ENCODE results near the gene MARCHF10. TPM values are rescaled to one million over a fixed set of nuclear protein-coding genes. Genes with fewer than 3 reads are reported as not detected.
"Not testable (repeated sequence)": the region's sequence is repeated elsewhere in the genome, so short reads cannot be mapped to it uniquely, and the experiment has no call there.

MARCHF10 gene
- total RNA-seq, 2 donors from 2014 or later: 0.13 TPM; not detected in 1

DNA sequence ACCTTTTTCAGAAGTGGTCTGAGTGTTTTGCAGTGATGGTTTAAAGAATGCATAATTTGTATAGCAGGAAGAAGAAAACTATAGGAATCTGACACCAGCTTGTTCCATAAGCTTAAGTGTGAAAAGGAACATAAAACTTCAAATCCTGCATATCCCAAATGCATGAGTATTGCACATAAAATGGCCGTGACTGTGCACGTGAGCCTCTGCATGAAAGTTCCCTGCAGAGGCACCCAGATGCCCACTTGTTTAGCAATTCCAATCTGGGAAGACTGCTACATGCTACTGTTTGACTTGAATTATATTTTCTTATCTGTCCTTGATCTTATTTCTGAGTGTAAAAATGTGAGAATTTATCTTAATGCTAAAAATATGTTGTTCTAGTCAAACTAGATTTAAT is 21.5 kb downstream of the MARCHF10 start:
- Mint-ChIP-seq H3K27me3 (no peaks in the 10 kb centered on the region), H3K4me1 (no peaks in the 10 kb centered on the region), H3K4me3 (no peak overlapping the region), H3K9me3 (peaks cover 4% of the 10 kb centered on the region), H3K27ac (no peak overlapping the region), H3K36me3 (ENCODE audit: low read depth) (no peaks in the 10 kb centered on the region)
- no peak for ATAC-seq (replicated peaks)

DNA sequence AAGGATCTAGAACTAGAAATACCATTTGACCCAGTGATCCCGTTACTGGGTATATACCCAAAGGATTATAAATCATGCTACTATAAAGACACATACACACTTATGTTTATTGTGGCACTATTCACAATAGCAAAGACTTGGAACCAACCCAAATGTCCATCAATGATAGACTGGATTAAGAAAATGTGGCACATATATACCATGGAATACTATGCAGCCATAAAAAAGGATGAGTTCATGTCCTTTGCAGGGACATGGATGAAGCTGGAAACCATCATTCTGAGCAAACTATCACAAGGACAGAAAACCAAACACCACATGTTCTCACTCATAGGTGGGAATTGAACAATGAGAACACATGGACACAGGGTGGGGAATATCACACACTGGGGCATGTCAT is 22.1 kb downstream of the MARCHF10 start:
- H3K36me3 Mint-ChIP-seq (ENCODE audit: low read depth); ATAC-seq (replicated peaks); H3K27me3 Mint-ChIP-seq; H3K27ac Mint-ChIP-seq; H3K4me1 Mint-ChIP-seq; H3K9me3 Mint-ChIP-seq; H3K4me3 Mint-ChIP-seq: not testable (repeated sequence)

DNA sequence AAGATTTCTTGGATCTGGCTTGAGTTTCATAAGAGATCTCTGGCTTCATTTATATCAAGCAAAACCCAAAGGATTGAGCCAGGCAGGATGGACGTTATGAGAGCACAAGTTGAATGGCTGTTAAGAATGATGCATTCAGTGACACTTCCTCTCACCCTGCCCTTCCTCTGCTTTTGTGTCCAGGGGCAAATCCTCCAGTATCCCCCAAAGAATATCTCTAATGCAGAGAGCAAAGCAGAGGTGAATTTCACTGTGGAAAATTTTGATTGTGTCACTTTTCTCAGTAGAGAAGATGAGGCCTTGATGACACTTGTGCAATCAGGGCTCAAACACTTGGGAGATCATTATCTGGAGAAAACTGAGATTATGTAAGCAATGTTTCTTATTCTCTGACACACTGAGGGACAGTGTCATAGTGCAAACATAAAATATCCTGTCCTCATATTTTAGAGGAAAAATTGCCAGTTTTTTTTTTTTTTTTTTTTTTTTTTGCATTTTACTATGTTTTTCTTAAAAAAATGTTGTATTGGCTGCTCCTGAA is 25.3 kb downstream of the MARCHF10 start:
- no peaks in the 10 kb centered on the region for H3K36me3 Mint-ChIP-seq (ENCODE audit: low read depth)
- ATAC-seq (replicated peaks): no peak
- peaks cover 4% of the 10 kb centered on the region for H3K9me3 Mint-ChIP-seq
- H3K4me3 Mint-ChIP-seq: no peak overlapping the region
- no peak overlapping the region for H3K27ac Mint-ChIP-seq
- peaks cover 3% of the 10 kb centered on the region for H3K27me3 Mint-ChIP-seq
- no peaks in the 10 kb centered on the region for H3K4me1 Mint-ChIP-seq

DNA sequence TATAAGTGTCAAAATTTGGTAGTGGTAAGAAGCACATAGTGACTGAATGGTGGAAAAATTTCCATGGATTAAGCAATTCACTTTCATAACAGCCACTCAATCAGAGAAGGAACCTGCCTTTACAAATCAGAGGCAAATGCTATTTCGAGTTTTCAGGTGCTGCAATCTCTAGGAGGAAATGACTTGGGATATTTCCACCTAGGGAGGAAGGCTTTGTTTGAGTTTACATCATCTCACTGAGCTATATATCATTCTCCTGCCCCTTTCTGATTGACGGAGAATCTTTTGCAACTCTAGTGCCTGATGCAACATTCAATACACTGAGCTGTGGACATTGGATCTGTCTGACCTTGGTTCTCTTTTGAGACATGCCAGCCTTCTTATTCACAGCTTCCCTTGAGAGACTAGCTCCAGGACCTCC is 26.3 kb downstream of the MARCHF10 start:
- H3K27ac Mint-ChIP-seq: no peak overlapping the region
- peaks cover 4% of the 10 kb centered on the region for H3K9me3 Mint-ChIP-seq
- no peaks in the 10 kb centered on the region for H3K4me1 Mint-ChIP-seq
- H3K36me3 Mint-ChIP-seq (ENCODE audit: low read depth): no peaks in the 10 kb centered on the region
- H3K4me3 Mint-ChIP-seq: no peak overlapping the region
- H3K27me3 Mint-ChIP-seq: peaks cover 3% of the 10 kb centered on the region
- ATAC-seq (replicated peaks): no peak

DNA sequence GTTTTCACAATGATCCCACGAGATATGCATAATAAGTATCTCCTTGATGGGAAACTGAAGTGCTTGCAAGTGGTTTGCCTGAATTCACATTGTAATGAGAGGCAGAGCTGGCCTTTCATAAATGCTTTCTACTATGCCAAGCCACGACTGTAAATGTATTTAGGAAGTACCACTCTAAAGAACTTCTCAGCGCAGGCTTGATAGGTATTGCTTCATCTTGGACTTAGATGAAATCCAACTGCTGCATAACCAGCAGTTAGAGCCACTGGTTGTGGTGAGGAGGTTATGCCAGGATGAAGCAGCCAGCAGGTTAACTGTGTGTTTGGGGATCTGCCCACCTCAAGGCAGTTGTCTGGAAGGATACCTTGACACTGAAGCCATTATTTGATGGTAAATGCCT is 26.8 kb downstream of the MARCHF10 start:
- Mint-ChIP-seq H3K9me3 (peaks cover 4% of the 10 kb centered on the region), H3K27ac (no peak overlapping the region), H3K36me3 (ENCODE audit: low read depth) (no peaks in the 10 kb centered on the region), H3K4me1 (no peaks in the 10 kb centered on the region), H3K27me3 (peaks cover 3% of the 10 kb centered on the region), H3K4me3 (no peak overlapping the region)
- ATAC-seq (replicated peaks): no peak

DNA sequence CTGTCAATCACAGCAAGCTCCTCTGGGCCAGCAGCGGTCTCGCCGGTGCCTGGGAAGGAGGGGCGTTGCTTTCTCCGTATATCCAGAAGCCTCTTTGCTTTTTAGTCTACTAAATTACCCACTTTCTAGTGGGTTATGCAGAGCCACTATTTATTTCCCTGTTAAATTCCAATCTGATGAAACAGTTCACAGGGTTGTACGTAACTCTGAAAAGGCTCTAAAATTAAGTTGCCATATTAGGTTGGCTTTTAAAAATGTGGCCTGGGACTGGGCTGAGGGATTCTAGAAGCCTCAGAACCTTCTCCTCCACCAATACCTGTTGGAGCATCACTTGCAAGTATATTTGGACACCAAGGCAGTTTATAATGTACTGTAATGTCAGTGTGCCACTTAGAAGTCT is 27.2 kb downstream of the MARCHF10 start:
- Mint-ChIP-seq H3K27ac (no peak overlapping the region), H3K36me3 (ENCODE audit: low read depth) (no peaks in the 10 kb centered on the region), H3K4me1 (no peaks in the 10 kb centered on the region), H3K4me3 (no peak overlapping the region), H3K27me3 (peaks cover 3% of the 10 kb centered on the region), H3K9me3 (peaks cover 4% of the 10 kb centered on the region)
- ATAC-seq (replicated peaks): no peak

DNA sequence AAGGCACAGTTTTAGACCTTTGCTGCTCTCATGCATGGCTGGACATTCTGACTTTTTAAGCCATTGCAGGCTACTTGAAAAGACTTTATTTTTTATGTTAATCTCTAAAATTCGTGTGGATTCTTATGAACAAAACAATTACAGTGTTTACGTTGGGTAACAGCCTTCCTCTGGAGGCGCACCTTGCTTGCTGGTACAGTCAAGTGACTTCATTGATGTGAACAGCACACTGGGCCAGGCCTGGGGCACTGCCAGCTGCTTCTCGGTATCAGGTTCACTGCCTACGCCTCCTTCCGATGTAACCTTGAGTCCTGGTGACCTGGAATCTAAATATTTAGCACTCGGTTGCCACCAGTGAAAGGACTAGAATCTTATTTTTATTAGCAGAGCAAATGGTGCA is 27.8 kb downstream of the MARCHF10 start:
- H3K27ac Mint-ChIP-seq: no peak overlapping the region

DNA sequence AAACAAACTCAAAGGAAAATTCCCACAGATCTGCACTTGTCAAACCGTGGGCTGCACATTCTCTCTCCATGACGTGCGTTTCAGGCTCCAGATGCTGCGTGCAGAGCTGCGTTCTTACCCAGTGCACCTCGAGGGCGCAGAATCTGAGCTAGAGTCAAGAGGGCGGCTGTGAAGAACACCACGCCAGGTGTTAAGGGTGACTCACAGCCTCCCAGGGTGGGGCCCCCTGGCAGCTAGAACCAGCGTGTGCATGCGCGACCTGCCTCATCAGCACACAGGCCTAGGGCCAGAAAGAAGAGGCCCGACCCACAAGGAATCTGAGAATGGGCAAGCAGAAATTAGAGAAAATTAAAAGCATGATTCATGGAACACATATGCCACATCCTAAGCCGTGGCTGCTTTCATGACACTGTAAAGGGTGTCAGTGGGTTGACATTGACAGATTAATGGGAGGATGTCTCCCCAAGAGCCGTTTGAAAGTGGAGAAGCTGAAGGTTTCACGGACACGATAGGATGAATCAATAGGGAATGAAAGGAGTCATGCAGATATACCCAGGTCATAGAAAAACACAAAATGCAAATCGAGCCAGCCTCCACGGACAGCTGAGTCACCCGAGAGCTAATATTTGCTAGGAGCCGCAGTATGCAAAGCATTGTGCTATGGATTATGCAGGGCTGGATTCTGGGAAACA is 29.0 kb downstream of the MARCHF10 start:
- Mint-ChIP-seq H3K9me3 (peaks cover 4% of the 10 kb centered on the region), H3K4me1 (no peaks in the 10 kb centered on the region), H3K27me3 (peaks cover 4% of the 10 kb centered on the region), H3K27ac (no peak overlapping the region), H3K4me3 (no peak overlapping the region), H3K36me3 (ENCODE audit: low read depth) (no peaks in the 10 kb centered on the region)
- ATAC-seq (replicated peaks): no peak

More for the DNA sequence above, 27.8 kb downstream of the MARCHF10 start:
- Mint-ChIP-seq H3K9me3 (peaks cover 4% of the 10 kb centered on the region), H3K27me3 (peaks cover 3% of the 10 kb centered on the region), H3K4me1 (no peaks in the 10 kb centered on the region), H3K36me3 (ENCODE audit: low read depth) (no peaks in the 10 kb centered on the region), H3K4me3 (no peak overlapping the region)
- no peak for ATAC-seq (replicated peaks)

DNA sequence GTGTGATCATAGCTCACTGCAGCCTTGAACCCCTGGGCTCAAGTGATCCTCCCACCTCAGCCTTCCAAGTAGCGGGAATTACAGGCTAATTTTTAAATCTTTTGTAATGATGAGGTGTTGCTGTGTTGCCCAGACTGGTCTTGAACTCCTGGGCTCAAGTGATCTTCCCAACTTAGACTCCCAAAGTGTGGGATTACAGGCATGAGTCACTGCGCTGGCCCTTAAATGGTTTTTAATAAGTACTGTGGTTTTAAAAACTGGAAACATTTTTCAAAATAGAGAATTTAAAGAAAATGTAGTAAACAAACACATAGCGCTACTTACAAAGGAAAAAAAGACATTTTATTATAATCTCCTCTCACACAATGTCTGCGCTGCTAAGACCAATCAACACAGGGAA is 32.2 kb downstream of the MARCHF10 start:
- Mint-ChIP-seq H3K4me3 (no peak overlapping the region), H3K27ac (no peak overlapping the region), H3K36me3 (ENCODE audit: low read depth) (no peaks in the 10 kb centered on the region), H3K27me3 (peaks cover 18% of the 10 kb centered on the region), H3K9me3 (peaks cover 5% of the 10 kb centered on the region), H3K4me1 (no peaks in the 10 kb centered on the region)
- no peak for ATAC-seq (replicated peaks)

DNA sequence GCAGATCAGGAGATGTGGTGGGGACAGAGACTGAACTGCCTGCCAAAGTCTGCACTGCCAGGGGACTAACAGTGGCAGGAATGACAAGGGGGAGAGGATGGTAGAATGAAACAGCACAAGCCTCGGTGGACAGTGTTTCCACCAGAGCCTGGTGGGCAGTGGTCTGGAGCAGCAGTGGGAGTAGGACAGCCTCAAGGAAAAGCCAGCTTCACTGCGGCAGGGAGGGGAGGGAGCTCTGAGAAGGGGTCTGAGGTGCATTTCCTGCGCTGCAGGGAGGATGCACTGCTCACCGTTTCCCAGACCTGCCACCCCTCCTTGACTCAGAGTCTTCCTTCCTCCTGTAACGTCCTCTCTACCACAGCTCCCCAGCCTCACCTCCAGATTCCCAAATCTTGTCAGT is 33.8 kb downstream of the MARCHF10 start:
- Mint-ChIP-seq H3K9me3 (peaks cover 5% of the 10 kb centered on the region), H3K27me3 (peaks cover 18% of the 10 kb centered on the region), H3K4me1 (no peaks in the 10 kb centered on the region), H3K27ac (no peak overlapping the region), H3K4me3 (no peak overlapping the region), H3K36me3 (ENCODE audit: low read depth) (no peaks in the 10 kb centered on the region)
- no peak for ATAC-seq (replicated peaks)

DNA sequence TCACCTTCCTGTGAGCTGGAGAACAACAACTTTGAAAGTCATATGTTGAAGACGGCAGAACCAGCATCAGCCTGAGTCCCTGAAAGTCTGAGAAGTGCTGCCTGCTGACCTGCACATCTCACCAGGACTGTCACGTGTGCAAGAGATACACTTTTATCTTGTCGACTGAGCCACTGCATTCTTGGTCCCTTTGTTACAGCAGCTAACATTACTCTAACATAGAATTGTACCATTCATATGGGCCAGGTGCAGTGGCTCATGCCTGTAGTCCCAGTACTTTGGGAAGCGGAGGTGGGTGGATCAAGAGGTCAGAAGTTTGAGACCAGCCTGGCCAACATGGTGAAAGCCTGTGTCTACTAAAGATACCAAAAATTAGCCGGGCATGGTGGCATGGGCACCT is 40.1 kb downstream of the MARCHF10 start:
- Mint-ChIP-seq H3K27me3 (peaks cover 14% of the 10 kb centered on the region), H3K4me3 (no peak overlapping the region), H3K4me1 (no peaks in the 10 kb centered on the region), H3K36me3 (ENCODE audit: low read depth) (no peaks in the 10 kb centered on the region), H3K27ac (no peak overlapping the region), H3K9me3 (peaks cover 5% of the 10 kb centered on the region)
- no peak for ATAC-seq (replicated peaks)

DNA sequence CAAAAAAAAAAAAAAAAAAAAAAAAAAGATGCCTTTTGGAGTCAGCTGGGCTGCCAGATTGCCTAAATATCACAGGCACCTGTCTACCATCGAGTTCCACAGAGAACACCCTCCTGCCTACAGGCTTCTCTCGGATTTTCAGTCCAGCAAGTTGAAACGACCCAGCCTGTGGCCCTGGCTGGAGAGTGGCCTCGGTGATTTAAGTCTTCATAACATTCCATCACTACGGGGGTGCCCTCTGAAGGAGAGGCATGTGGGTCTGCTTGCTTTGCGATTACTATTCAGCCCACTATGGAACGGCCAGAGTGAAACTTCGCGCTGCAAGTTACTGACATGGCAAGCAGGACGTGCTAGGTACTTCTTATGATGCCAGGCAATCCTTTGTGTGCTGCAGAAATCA is 42.8 kb downstream of the MARCHF10 start:
- Mint-ChIP-seq H3K4me3 (no peak overlapping the region), H3K27ac (no peak overlapping the region), H3K36me3 (ENCODE audit: low read depth) (no peaks in the 10 kb centered on the region), H3K27me3 (peaks cover 20% of the 10 kb centered on the region), H3K9me3 (no peaks in the 10 kb centered on the region), H3K4me1 (no peaks in the 10 kb centered on the region)
- ATAC-seq (replicated peaks): no peak

DNA sequence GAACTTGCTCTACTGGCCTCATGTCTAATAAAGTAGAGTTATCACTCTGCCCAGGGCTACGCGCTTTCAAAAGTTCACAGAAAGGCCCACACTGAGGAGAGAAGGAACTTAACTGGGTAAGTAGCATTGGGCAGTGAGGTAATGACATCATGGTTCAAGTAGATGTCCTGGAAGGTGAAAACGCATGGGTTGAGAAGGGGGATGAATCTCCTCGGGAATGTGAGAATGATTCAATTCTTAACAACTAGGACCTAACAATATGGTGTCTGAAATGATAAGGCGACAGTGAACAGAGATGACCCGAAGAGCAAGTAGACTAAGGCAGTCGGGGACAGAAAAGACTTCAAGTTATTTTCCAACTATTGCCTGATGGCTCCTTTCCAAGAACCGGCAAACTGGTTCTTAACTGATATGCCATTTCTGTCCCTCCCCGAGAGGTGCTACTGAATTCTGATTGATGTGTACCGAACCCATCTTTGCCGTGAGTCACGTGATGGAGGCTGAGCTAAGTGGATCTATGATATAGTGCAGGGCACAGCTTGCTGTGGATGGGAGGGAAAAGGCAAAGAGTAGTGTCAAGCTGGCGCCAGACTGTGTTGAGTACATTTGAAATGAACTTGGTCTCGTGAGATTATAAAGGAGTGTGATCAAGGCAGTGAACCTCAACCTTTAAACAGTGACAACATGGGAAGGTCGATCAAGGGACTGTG is 44.1 kb downstream of the MARCHF10 start:
- Mint-ChIP-seq H3K4me3 (no peak overlapping the region), H3K9me3 (no peaks in the 10 kb centered on the region), H3K27ac (no peak overlapping the region), H3K4me1 (no peaks in the 10 kb centered on the region), H3K27me3 (peaks cover 24% of the 10 kb centered on the region), H3K36me3 (ENCODE audit: low read depth) (no peaks in the 10 kb centered on the region)
- ATAC-seq (replicated peaks): no peak

DNA sequence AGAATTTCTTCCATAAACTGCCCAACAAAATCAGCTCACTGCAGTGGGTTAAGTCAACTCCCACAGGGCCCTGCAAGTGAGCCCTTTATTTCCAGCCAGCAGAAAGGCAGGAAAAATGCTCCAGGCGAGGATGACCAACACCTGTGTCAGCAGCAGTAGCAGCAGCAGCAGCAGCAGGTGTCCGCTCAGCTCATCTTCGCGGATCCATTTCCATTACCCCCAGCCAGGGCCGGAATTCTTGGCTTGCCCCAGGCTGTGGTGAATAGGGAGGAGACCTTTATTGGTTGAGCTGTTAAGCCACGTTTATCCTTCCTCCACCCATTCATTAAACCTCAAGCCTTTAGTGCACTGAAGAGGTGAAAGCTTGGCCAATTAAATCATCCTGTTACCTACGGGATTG is 46.2 kb downstream of the MARCHF10 start:
- ATAC-seq (replicated peaks): no peak
- Mint-ChIP-seq H3K4me1 (no peaks in the 10 kb centered on the region), H3K36me3 (ENCODE audit: low read depth) (no peaks in the 10 kb centered on the region), H3K9me3 (no peaks in the 10 kb centered on the region), H3K4me3 (no peak overlapping the region), H3K27ac (no peak overlapping the region), H3K27me3 (peaks cover 23% of the 10 kb centered on the region)

DNA sequence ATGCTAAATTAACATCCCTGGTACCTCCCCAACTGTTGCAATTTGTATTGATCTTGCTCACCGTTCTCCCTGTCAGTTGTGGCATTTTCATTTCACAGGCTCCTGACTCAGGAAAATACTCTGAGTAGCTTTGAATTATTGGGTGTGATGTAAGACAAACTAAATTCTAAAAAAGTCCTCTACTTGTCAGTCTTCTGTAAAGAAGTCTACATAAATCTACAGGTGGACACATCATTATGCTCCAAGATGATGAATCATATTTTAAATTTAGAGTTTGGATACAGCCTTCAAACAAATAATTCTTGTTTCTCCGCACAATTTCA is 47.2 kb downstream of the MARCHF10 start:
- Mint-ChIP-seq H3K9me3 (no peaks in the 10 kb centered on the region), H3K27me3 (peaks cover 19% of the 10 kb centered on the region), H3K36me3 (ENCODE audit: low read depth) (no peaks in the 10 kb centered on the region), H3K27ac (no peak overlapping the region), H3K4me1 (no peaks in the 10 kb centered on the region), H3K4me3 (no peak overlapping the region)
- no peak for ATAC-seq (replicated peaks)

All from activated T-helper 17 cell treated with anti-CD3 and anti-CD28 coated beads, Interleukin-2, amount 50 U/mL, for 72 hours (primary cell).